Measurements from ENCODE around the gene TTC3.
"Not testable (repeated sequence)": the region's sequence is repeated elsewhere in the genome, so short reads cannot be mapped to it uniquely, and the experiment has no call there.

The TTC3 gene

DNA sequence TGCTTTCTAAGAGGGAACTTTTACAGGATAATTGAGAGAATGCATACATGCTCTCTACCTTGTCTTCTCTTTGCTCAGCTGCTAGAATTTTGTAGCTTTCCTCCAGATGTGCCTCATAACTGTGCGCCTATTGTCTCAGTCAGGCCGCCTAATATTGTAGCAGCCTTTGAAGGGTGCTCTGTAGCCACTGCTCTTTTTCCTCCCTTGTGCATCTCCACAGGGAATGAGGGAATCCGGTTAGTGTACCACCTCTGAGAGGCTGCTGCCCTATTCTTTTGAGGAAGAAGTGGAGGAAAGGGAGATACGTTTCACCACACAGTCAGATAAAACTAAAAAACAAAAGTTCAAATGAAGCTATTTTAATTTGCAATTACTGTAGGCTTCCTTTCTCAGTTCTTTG, 22.8 kb downstream of the TTC3 start:
- DNase-seq: no peak

GRCh38 chr21:37098751-37099150, 25.7 kb downstream of the TTC3 start:
- no peak for DNase-seq

- no peak for DNase-seq
These were observed 27.3 kb downstream of the TTC3 start for GRCh38 chr21:37100316-37100715.

GRCh38 chr21:37101384-37101783, 28.3 kb downstream of the TTC3 start:
- no peak for DNase-seq

- not testable (repeated sequence) for DNase-seq
These were observed 29.7 kb downstream of the TTC3 start for GRCh38 chr21:37102746-37103145.

- DNase-seq: no peak
These were observed 33.9 kb downstream of the TTC3 start for GRCh38 chr21:37106998-37107397.

- DNase-seq: not testable (repeated sequence)
These were observed 38.0 kb downstream of the TTC3 start for GRCh38 chr21:37111029-37111428.

DNA sequence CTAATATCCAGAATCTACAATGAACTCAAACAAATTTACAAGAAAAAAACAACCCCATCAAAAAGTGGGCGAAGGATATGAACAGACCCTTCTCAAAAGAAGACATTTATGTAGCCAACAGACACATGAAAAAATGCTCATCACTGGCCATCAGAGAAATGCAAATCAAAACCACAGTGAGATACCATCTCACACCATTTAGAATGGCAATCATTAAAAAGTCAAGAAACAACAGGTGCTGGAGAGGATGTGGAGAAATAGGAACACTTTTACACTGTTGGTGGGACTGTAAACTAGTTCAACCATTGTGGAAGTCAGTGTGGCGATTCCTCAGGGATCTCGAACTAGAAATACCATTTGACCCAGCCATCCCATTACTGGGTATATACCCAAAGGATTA, 41.2 kb downstream of the TTC3 start:
- not testable (repeated sequence) for DNase-seq

DNA sequence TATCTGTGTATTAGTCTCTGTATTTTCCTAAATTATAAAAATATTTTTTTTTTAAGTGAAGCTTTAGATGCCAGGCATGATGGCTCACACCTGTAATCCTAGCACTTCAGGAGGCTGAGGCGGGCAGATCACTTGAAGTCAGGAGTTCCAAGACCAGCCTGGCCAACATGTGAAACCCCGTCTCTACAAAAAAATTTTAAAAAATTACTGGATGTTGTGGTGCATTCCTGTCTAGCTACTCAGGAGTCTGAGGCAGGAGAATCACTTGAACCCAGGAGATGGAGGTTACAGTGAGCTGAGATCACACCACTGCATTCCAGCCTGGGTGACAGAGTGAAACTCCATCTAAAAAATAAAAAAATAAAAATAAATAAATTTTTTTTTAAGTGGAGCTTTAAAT, 43.4 kb downstream of the TTC3 start:
- not testable (repeated sequence) for DNase-seq

DNA sequence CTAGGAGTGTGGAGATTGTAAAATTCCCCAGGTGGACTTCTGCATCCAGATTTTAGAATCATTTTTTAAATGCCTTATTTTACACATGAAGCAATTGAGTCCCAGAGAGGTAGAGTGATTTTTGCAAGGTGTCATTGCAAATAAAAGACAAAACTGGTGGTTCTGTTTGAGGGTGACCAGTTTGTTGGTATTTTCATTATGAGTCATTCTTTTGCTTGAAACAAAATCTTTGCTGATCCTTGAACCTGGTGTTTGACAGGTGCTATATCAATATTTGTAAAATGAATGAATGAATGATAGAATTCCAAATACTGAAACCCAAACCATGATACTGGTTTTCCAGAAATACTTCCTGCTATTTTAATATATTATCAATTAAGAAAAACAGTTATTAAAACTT, 44.1 kb downstream of the TTC3 start:
- no peak for DNase-seq

DNA sequence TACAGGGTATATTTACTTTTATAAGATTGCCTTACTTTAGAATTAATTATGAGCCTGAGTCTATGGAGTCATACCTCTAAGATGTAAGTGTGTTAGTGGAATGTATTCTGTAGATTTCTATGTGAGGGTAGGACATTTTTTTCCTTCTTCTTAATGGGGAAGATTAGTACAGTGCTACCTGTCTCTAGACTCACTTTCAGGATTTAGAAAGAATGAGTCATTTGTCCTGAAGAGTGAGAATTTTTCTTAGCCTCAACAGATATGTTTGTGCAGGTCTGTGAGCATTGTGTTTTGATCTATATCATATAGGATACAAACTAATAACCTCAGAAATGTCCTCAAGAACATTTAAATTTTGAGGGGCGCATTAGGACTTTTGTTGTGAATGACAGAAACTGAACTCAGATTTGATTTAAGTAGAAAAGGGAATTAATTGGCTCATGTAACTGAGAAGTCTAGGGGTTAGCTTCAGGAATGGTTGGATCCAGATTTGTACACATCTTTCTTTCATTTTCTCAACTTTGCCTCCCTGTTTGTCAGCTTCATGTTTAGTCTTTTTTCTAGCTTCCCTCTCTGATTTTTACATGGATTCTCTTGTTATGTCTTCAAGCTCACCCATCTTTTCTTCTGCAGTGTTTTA, 45.3 kb downstream of the TTC3 start:
- no peak for DNase-seq

DNA sequence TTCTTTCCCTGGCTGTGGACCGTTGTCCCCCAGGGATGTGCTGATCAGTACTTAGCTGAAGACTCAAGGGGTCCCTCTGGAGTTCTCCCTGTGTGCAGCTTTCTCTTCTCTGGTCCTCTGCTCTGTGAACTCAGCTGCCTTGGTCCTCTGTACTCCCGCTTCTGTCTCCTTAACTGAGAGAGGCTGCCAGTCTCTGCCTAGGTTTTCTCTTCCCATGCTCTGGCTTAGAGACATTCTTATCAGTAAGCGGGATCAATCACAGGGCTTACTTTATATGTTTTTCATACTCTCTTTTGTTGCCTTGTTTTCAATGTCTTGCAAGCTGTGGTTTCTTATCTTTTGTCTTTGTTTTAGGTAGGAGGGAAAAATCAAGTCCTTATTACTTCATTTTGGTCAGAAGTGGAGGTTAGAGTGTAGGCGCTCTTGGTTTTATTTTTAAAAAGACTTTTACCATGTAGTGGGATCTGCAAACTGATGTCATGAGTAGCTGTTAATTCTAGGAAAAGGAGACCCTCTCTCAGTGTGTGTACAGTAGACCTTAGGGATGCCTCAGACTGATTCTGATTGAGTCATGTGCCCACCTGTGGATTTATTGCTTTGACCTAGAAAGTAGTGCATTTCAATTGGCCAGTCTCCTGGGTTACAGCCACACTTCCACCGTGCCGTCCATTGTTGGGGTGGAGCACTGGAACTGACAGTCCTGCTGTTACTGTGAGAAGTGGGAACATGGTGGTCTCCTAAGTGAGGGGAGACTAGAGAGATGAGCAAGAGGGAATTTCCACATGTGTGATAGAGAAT, 46.6 kb downstream of the TTC3 start:
- no peak for DNase-seq

DNA sequence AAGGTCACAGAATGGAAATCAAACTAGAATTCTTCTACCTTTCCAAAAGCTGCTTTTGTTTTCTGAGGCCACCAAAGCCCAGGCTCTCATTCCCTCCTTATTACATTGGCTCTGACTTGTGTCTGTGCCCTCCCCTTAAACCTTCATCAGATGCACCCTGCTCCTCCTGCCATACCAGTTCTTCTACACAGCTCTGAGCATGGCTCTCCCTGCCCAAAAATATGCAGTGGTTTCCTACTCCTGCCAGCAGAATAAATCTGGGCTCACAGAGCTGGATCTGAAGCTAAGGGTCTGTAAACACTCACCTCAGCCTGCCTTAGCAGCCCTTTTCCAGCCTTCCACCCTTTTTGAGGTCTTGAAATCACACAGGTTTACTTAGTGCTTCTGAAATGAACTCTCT, 55.0 kb downstream of the TTC3 start:
- no peak for DNase-seq

- DNase-seq: no peak
These were observed 57.9 kb downstream of the TTC3 start for GRCh38 chr21:37130971-37131370.

DNA sequence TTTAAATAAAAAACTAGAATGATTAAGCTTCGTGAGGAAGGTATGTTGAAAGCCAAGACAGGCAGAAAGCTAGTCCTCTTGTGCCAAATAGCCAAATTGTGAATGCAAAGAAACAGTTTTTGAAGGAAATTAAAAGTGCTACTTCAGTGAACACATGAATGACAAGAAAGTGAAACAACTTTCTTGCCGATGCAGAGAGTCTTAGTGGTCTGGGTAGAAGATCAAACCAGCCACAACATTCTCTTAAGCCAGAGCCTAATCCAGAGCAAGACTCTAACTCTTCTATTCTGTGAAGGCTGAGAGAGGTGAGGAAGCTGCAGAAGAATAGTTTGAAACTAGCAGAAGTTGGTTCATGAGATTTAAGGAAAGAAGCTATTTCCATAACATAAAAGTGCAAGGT, 63.2 kb downstream of the TTC3 start:
- no peak for DNase-seq

DNA sequence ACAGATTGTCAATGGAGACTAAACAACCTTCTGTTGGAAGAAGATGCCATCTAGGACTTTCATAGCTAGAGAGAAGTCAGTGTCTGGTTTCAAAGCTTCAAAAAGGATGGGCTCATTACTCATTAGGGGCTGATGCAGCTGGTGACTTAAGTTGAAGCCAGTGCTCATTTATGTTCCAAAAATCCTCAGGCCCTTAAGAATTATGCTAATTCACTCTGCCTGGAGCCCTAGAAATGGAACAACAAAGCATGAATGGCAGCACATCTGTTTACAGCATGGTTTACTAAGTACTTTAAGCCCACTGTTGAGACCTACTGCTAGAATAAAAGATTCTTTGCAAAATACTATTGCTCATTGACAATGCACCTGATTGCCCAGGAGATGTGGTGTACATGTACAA, 63.7 kb downstream of the TTC3 start:
- DNase-seq: no peak

DNA sequence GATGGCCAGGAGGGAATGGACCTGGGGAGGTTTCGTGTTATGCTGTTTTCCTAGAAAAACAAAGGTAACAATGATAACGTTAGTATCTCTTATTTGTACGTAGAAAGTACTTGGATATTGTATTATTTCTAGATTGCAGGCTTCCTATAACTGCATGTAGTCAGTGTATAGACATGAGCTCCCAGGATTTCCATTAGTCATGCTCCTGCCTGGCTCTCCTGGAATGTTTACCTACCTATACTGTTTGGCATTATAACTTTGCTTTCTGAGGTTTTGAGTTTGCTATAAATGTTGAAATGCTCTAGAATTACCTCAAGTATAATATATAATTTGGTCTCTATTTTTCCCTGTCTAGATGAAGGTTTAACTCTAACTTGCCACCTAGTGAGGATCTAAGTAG, 66.1 kb downstream of the TTC3 start:
- no peak for DNase-seq

DNA sequence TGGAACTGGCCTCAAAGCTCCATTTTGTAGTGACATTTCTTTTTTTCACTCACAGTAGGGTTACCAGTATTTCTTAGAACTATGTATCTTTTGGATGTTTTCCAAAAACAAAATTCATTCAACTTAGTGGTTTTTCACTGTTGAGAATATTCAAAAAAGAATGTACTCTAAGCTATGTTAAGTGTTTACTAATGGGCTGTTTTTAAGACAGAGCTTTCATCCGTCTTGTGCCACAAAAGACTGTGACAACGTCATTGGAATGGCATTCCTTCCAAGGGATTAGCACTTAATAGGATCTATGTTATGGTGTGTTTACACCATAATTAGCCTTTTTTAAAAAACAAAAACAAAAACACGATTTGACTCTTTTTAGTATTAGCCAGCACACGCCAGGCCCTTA, 66.8 kb downstream of the TTC3 start:
- DNase-seq: no peak

- DNase-seq: not testable (repeated sequence)
These were observed 70.3 kb downstream of the TTC3 start for GRCh38 chr21:37143392-37143791.

GRCh38 chr21:37145635-37146111, 72.6 kb downstream of the TTC3 start:
- no peak for DNase-seq

GRCh38 chr21:37146320-37147235, 73.5 kb downstream of the TTC3 start:
- DNase-seq: no peak

GRCh38 chr21:37149411-37149810, 76.4 kb downstream of the TTC3 start:
- DNase-seq: no peak

DNA sequence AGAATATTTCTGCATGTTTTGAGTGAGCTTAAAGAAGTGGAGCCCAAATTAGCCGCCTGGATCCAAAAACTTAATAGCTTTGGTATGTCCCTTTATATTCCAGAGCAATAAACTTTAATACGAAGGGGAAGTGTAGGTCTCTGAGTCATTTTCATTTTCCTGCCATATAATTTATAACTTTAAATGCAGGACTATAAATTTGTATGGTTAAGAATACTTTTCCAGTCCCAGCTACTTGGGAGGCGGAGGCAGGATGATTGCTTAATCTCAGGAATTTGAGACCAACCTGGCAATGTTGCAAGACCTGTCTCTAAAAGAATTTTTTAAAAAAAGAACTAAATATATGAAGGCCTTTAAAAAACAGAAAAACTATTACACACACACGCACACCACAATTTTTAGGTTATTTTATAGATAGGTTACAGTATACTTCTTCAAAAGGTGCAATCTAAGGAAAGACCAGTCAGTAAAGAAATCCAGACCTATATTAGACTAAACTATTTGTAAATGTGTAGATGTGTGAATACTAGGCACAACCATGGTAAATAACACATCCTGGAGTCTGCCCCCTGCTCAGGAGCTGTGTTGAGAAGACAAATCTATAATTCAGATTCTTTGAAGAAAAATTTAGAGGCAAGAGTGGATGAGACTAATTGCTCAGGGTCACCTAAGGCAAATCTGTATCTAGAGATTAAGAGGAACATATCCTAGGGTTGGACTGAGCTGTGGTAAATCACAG, 80.3 kb downstream of the TTC3 start:
- no peak for DNase-seq
